Posterior vena cava (tissue), 2 donors: ENCODE measurements around the gene DGKB. TPM values are rescaled to one million over a fixed set of nuclear protein-coding genes. Genes with fewer than 3 reads are reported as not detected.

ENCODE experiments used
- DNase-seq: peaks from one replicate; pipeline ENCODE4 v3.0.0-alpha.2; 2020; ENCODE audit warnings: low spot score
- intact Hi-C, 2 donors: fragments of 100-400 bp; cut with DNase I; formaldehyde crosslinking; loops; one replicate each; pipeline versions ENCODE4 v1.14.1 to v1.14.2; 2022 to 2023
- total RNA-seq, 2 donors: library from RNA; stranded (reverse); fragmentation: NEBNext Ultra II Directional; extraction: Animal tissue kit (Norgen Biotek cat#: 25700); gene quantifications; one replicate each; pipeline ENCODE4 v1.2.1, GENCODE V29; 2021
- donor health status: DM: yes; HTN: yes; CAD: no.
- donor health status: DM: yes; HTN: yes; CAD: no.

Gene DGKB
- total RNA-seq, 2 donors from 2014 or later: 0.32 to 1.5 TPM

- DNase-seq: no peak
- intact Hi-C loops: no loop called here
These were observed 68.1 kb downstream of the DGKB start for GRCh38 chr7:14834456-14834855.

DNA sequence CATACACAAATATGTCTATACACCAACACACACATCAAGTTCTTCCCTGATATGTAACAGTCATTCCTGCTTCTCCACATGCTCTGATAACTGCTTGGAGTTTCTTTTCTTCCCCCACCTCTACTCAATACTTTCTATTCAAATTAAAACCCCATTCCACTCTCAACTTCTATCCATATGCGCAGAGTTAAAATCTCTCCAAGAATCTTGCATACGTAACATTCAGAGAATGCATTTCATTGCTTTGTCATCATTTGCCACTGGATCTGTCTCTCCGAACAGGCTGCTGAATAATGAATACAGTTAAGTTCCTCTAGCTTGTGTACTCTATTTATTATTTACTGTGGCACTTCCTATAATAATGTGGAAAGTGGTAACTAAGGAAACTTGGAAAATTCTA lies 68.8 kb downstream of the DGKB start:
- intact Hi-C loops: no loop called here
- no peak for DNase-seq

DNA sequence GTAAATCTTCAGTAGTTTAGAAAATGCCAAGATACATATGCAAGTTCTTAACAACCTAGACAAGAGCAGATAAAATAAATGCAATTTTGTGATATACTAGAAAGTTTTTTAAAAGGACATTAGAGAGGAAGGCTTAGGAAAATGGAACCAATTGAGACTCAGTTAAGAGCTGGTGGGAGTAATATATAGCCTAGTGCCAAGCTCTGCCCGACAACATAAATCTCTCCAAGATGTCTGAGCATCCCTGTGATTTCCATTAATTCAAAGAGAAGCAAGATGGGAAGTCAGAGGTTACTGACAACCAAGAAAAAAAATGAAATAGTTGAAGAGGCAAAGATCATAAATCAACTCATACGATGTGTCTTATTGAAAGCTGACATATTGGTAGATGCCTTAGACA lies 74.5 kb downstream of the DGKB start:
- intact Hi-C loops: no loop called here
- no peak for DNase-seq

- no peak for DNase-seq
- intact Hi-C loops: no loop called here
These were observed 76.1 kb downstream of the DGKB start for GRCh38 chr7:14826426-14826825.

GRCh38 chr7:14825912-14826311 lies 76.6 kb downstream of the DGKB start:
- intact Hi-C loops: no loop called here

DNA sequence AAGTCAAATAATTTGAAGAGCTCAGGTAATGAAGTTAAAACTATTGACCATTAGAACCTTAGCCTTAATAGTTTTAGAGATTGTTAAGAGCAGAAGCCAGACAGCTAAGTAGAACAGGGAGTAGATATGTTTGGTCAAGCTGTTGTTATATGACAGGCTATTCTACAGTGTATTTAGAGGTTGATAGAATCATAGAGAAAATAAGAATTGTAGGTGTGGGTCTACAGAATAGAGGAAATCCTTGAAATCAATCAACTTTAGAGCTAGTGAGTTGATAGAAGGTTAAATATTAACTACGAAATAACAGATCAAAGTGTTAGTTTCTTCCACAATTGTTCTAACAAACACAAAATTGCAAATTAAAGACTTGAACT lies 80.1 kb downstream of the DGKB start:
- intact Hi-C loops: no loop called here
- DNase-seq: no peak

More at GRCh38 chr7:14825912-14826311, 76.6 kb downstream of the DGKB start:
- no peak for DNase-seq

GRCh38 chr7:14821757-14822480 lies 80.6 kb downstream of the DGKB start:
- intact Hi-C loops: no loop called here
- DNase-seq: no peak

DNA sequence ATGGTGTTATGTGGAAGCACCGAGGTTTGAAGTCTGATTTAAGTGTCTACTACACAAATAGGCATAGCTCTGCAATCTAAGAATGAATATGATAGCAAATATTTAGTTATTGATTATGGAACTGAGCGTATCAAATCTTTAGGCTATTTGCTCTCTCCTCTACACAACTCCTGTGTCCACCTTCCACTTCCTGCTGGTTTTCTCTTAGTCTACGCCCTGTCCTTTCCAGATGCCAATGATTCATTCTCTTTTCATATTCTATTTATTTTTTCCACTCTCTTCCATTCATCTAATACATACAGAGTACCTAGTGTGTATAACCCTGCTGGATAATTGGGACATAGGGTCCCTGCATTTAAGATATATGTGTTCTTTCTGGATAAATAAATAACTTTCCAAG lies 83.7 kb downstream of the DGKB start:
- DNase-seq: no peak
- intact Hi-C loops: no loop called here

GRCh38 chr7:14817829-14818614 lies 84.5 kb downstream of the DGKB start:
- DNase-seq: no peak
- intact Hi-C loops: no loop called here

DNA sequence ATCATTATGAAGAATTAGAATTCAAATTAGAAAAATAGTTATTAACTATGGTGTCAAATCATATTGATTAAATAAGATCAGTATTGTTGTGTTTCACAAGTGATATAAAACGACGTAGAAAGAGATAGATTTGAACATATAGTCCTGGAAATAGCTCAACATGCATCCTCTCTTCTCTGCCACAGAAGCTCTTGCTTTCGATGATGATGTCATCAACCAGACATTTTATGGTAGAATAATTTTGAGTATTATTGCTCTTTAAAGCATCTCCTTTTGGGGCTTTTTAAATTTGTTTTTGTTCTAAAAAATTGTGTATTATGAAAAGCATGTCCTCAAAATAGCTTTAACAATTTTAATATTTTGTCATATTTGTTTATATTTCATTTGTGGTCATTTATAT lies 95.0 kb downstream of the DGKB start:
- no peak for DNase-seq
- intact Hi-C loops: no loop called here

- no peak for DNase-seq
- intact Hi-C loops: no loop called here
These were observed 95.7 kb downstream of the DGKB start for GRCh38 chr7:14806891-14807290.

DNA sequence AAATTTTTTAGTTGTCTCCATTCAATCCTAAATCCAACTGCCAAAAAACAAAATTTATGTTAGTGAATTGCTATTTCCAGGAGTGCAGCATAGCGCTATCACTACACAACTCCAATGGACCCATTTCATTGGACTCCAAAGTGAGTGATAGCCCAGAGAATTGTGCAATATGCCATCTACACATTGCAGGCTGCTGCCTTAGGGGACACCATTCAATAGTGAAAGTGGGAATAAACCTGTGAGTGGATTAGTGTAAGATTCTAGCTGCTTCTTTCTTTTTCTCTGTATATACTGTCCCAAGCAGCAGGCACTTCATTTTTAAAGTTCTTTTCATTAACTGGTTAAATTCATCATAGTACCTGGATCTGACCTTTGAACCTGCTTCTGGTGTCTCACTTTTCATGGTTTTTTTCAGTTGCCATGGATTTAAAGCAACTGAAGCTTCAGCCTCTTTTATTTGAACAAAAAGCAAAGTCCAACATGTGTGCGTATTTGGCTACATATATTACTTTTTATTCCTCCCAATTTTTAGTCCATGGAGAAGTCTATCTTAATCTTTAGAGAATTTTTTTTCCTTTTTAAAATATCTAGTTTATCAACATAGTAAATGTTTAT lies 97.3 kb downstream of the DGKB start:
- intact Hi-C loops: no loop called here
- no peak for DNase-seq

GRCh38 chr7:14800664-14801063 lies 101.9 kb downstream of the DGKB start:
- DNase-seq: no peak

DNA sequence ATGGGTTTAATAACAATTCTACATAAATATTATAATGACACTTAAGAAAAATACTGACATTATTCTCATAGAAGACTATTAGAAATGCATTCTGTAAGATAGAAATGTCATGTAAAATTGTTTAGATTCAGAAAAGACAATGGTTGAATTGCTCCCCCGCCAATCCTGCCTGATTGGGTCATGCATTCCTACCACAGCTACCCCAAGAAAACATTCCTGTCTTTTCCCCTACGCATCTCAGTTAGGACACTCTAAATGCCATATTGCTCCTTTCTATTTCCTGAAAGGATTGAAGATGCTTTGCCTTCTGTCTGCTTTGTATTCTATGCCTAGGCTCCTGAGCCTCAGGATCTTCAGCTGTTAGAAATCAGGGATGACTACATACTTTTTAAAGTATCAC lies 109.4 kb downstream of the DGKB start:
- no peak for DNase-seq
- intact Hi-C loops: no loop called here

More at GRCh38 chr7:14800664-14801063, 101.9 kb downstream of the DGKB start:
- intact Hi-C loops: no loop called here

DNA sequence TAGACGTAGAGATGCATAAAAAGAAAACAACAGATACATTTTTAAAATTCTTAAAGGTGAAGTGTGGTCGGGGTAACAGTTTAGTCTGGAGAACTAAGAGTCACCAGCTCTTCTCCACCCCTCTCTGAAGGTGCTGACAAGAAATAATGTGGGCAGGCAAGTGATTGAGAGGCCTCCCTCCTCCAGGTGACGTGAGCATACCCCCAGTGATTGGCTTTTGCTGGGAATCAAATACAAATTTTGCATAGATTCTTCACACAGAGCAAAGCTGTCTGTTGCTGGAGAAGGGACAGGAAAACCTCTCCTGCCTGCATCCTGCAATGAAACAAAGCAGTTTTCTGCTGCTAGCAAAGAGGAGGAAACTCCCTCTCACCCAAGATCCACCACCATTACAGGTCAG lies 115.0 kb downstream of the DGKB start:
- DNase-seq: no peak
- intact Hi-C loops: no loop called here

DNA sequence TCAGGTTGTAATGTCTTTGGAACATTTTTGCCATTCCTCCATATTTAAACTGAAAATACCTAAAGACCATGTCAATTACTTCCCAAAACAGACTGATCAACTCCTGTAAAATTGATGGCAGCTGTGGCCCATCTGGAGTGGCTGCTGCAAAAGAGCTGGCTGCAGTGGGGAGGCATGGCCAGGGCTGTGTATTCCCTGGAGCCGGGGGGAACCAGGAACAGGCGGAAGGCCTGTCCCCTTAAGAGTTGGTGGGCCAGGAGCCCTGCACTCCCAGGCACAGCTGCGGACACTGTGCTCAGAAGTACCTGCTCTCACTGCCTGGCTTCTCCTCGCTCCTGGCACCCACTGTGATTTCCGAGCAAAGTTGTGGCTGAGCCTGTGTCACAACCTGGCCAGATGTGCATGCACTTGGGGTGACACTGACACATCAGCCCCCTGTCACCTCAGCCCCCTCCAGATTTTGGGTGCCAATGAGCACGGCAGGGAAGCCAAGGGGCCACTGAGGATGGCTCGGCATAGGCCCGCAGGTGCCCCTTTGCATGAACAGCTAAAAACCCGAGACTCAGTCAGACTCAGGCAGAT lies 116.1 kb downstream of the DGKB start:
- no peak for DNase-seq
- intact Hi-C loops: no loop called here

GRCh38 chr7:14777806-14778205 lies 124.7 kb downstream of the DGKB start:
- no peak for DNase-seq
- intact Hi-C loops: no loop called here

DNA sequence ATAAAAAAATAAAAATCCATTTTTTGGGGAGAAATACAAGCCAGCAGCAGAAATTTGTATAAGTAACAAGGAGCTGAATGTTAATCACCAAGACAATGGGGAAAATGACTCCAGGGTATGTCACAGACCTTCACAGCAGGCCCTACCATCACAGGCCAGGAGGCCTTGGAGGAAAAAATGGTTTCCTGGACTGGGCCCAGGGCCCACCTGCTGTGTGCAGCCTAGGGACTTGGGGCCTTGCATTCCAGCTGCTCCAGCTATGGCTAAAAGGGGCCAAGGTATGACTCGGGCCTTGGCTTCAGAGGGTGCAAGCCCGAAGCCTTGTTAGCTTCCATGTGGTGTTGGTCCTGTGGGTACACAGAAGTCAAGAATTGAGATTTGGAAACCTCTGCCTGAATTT lies 126.3 kb downstream of the DGKB start:
- DNase-seq: no peak
- intact Hi-C loops: no loop called here

- intact Hi-C loops: no loop called here
- DNase-seq: no peak
These were observed 128.8 kb downstream of the DGKB start for GRCh38 chr7:14773729-14774271.

GRCh38 chr7:14770614-14771013 lies 131.9 kb downstream of the DGKB start:
- intact Hi-C loops: no loop called here
- DNase-seq: no peak
